H1 (cell line): ENCODE results near the gene KAT5. TPM values are rescaled to one million over a fixed set of nuclear protein-coding genes. Genes with fewer than 3 reads are reported as not detected.

ENCODE experiments used
- CTCF ChIA-PET: fragments of 300-600 bp; sonication (Branson Sonifier 250); formaldehyde crosslinking; loops from one replicate; lab custom pipeline; 2021; ENCODE audit not compliant: partially characterized antibody; lab: Charles Lee
- POLR2A ChIA-PET: fragments of 300-600 bp; sonication (Branson Sonifier 250); formaldehyde crosslinking; loops from one replicate; lab custom pipeline; 2021; ENCODE audit warnings: inconsistent platforms; ENCODE audit not compliant: partially characterized antibody; lab: Charles Lee
- DNase-seq, 2 experiments: peaks; one replicate each; pipeline versions ENCODE4 v3.0.0 to v3.0.0-alpha.2; 2010 to 2022; ENCODE audit warnings: low spot score in 2 of 2, low read depth in 1 of 2, mixed read lengths in 1 of 2
- FAIRE-seq: peaks from 2 replicates; lab custom pipeline; 2011; peaks lifted over from hg19 to GRCh38; lab: Jason Lieb, UNC
- H2AFZ ChIP-seq: 2 replicates; pipeline ENCODE4 v1.8.1; 2012; ENCODE audit warnings: low read length, inconsistent platforms
- H2AK5ac ChIP-seq: 2 replicates; pipeline ENCODE4 v1.6.1; 2013; ENCODE audit warnings: low read depth, low read length
- H2BK120ac ChIP-seq: replicated peaks from 2 replicates; pipeline ENCODE3; 2013; ENCODE audit warnings: low read depth, low read length, inconsistent platforms
- H2BK12ac ChIP-seq: 2 replicates; pipeline ENCODE4 v1.6.1; 2013; ENCODE audit warnings: low read depth, low read length
- H2BK15ac ChIP-seq: 2 replicates; pipeline ENCODE4 v1.6.1; 2013; ENCODE audit warnings: low read length
- H2BK20ac ChIP-seq: 2 replicates; pipeline ENCODE4 v1.6.1; 2013; ENCODE audit warnings: low read length
- H2BK5ac ChIP-seq: 2 replicates; pipeline ENCODE4 v1.6.1; 2013; ENCODE audit warnings: low read depth, low read length
- H3K14ac ChIP-seq: 2 replicates; pipeline ENCODE4 v1.6.1; 2013; ENCODE audit warnings: inconsistent platforms; ENCODE audit not compliant: insufficient read length
- H3K18ac ChIP-seq: 2 replicates; pipeline ENCODE4 v1.6.1; 2013; ENCODE audit warnings: low read length; ENCODE audit errors: extremely low read depth
- H3K23ac ChIP-seq: 2 replicates; pipeline ENCODE4 v1.6.1; 2013; ENCODE audit warnings: inconsistent platforms; ENCODE audit not compliant: insufficient read length
- H3K23me2 ChIP-seq: 2 replicates; pipeline ENCODE4 v1.6.1; 2013; ENCODE audit warnings: low read depth, low read length
- H3K27ac ChIP-seq: 2 replicates; pipeline ENCODE4 v1.6.1; 2011; ENCODE audit warnings: low read depth, low read length, inconsistent platforms
- H3K27me3 ChIP-seq, 4 experiments: replicated peaks in 1 of 4; 1 replicate in 1 of 4; 2 replicates in 3 of 4; pipeline versions ENCODE4 v1.6.1 to v1.8.1; 2011 to 2013; ENCODE audit warnings: low read length in 3 of 4, mild to moderate bottlenecking in 3 of 4, inconsistent platforms in 2 of 4, mixed read lengths in 2 of 4, moderate library complexity in 1 of 4; ENCODE audit not compliant: control insufficient read depth in 3 of 4, insufficient read depth in 3 of 4; ENCODE audit errors: extremely low read depth in 1 of 4
- H3K36me3 ChIP-seq, 4 experiments: 2 replicates each; pipeline versions ENCODE4 v1.6.1 to v1.8.1; 2011 to 2013; ENCODE audit warnings: mild to moderate bottlenecking in 4 of 4, low read length in 3 of 4, moderate library complexity in 2 of 4, control low read depth in 1 of 4, inconsistent platforms in 1 of 4; ENCODE audit not compliant: insufficient read depth in 4 of 4, control insufficient read depth in 2 of 4
- H3K4ac ChIP-seq: replicated peaks from 2 replicates; pipeline ENCODE3; 2013; ENCODE audit warnings: low read length, low read depth, mixed read lengths, inconsistent platforms; ENCODE audit not compliant: insufficient read length
- H3K4me1 ChIP-seq, 4 experiments: replicated peaks in 1 of 4; 1 replicate in 1 of 4; 2 replicates in 3 of 4; pipeline versions ENCODE4 v1.6.1 to v1.8.1; 2011 to 2013; ENCODE audit warnings: low read length in 3 of 4, inconsistent platforms in 2 of 4, mixed read lengths in 1 of 4; ENCODE audit not compliant: insufficient read depth in 4 of 4, control insufficient read depth in 3 of 4
- H3K4me2 ChIP-seq, 2 experiments: 2 replicates each; pipeline versions ENCODE4 v1.6.1 to v1.8.1; 2011 to 2013; ENCODE audit warnings: low read depth in 2 of 2, low read length in 2 of 2, control low read depth in 1 of 2, inconsistent platforms in 1 of 2, mild to moderate bottlenecking in 1 of 2; ENCODE audit not compliant: insufficient read depth in 1 of 2
- H3K4me3 ChIP-seq, 4 experiments: fragments of 200-600, 300-600 bp in 1 of 4; sonication (generic), shearing (Covaris generic), sonication (Bioruptor Twin) in 1 of 4; 2 replicates each; pipeline versions ENCODE4 v1.5.1 to v1.8.1; 2011 to 2016; ENCODE audit warnings: low read length in 4 of 4, low read depth in 3 of 4, control low read depth in 2 of 4, inconsistent platforms in 2 of 4, mild to moderate bottlenecking in 2 of 4, mixed read lengths in 1 of 4, moderate library complexity in 1 of 4; ENCODE audit not compliant: insufficient read depth in 2 of 4; ENCODE audit errors: extremely low read depth in 1 of 4
- H3K56ac ChIP-seq: replicated peaks from 2 replicates; pipeline ENCODE3; 2013; ENCODE audit warnings: low read depth, mild to moderate bottlenecking, mixed read lengths, low read length, inconsistent platforms; ENCODE audit not compliant: insufficient read length
- H3K79me1 ChIP-seq: 2 replicates; pipeline ENCODE4 v1.6.1; 2013; ENCODE audit warnings: low read depth, low read length, control low read depth
- H3K79me2 ChIP-seq, 2 experiments: 2 replicates each; pipeline versions ENCODE4 v1.6.1 to v1.8.1; 2012 to 2013; ENCODE audit warnings: low read length in 2 of 2, mild to moderate bottlenecking in 2 of 2, inconsistent platforms in 1 of 2; ENCODE audit not compliant: insufficient read depth in 2 of 2, control insufficient read depth in 1 of 2
- H3K9ac ChIP-seq, 4 experiments: replicated peaks in 1 of 4; 1 replicate in 1 of 4; 2 replicates in 3 of 4; pipeline versions ENCODE4 v1.6.1 to v1.8.1; 2011 to 2013; ENCODE audit warnings: low read depth in 3 of 4, low read length in 3 of 4, control low read depth in 2 of 4, mild to moderate bottlenecking in 2 of 4, moderate library complexity in 2 of 4, inconsistent platforms in 1 of 4; ENCODE audit errors: extremely low read depth in 1 of 4
- H3K9me3 ChIP-seq, 2 experiments: 2 replicates each; pipeline versions ENCODE4 v1.6.1 to v1.8.1; 2012 to 2013; ENCODE audit warnings: mild to moderate bottlenecking in 2 of 2, moderate library complexity in 2 of 2, control low read depth in 1 of 2, inconsistent platforms in 1 of 2, low read depth in 1 of 2, low read length in 1 of 2, mixed read lengths in 1 of 2; ENCODE audit not compliant: insufficient read depth in 2 of 2
- H4K20me1 ChIP-seq, 2 experiments: replicated peaks in 1 of 2; 2 replicates each; pipeline versions ENCODE3 to v1.8.1; 2011 to 2013; ENCODE audit warnings: inconsistent platforms in 2 of 2, low read length in 2 of 2, mild to moderate bottlenecking in 1 of 2; ENCODE audit not compliant: insufficient read depth in 2 of 2, control insufficient read depth in 1 of 2
- H4K5ac ChIP-seq: 2 replicates; pipeline ENCODE4 v1.6.1; 2013; ENCODE audit warnings: low read length, low read depth, mixed read lengths, inconsistent platforms; ENCODE audit not compliant: insufficient read length
- H4K8ac ChIP-seq: 2 replicates; pipeline ENCODE4 v1.8.0; 2013; ENCODE audit warnings: mild to moderate bottlenecking, moderate library complexity, low read length, inconsistent platforms; ENCODE audit not compliant: insufficient read depth; ENCODE audit errors: extremely low read depth
- H4K91ac ChIP-seq: replicated peaks from 2 replicates; pipeline ENCODE3; 2013; ENCODE audit warnings: low read length, mixed read lengths, inconsistent platforms; ENCODE audit not compliant: insufficient read length
- CREB1 ChIP-seq: IDR thresholded peaks from 2 replicates; pipeline ENCODE4 v1.6.1; 2012; ENCODE audit warnings: inconsistent platforms
- EP300 ChIP-seq, 2 experiments: IDR thresholded peaks; 1 replicate in 1 of 2; 2 replicates in 1 of 2; pipeline ENCODE4 v1.6.1; 2011 to 2012; ENCODE audit warnings: low read depth in 2 of 2, low read length in 2 of 2, mild to moderate bottlenecking in 2 of 2, borderline replicate concordance in 1 of 2, inconsistent platforms in 1 of 2, moderate library complexity in 1 of 2
- EZH2 ChIP-seq: fragments of 200-600 bp; sonication (generic); IDR thresholded peaks from 2 replicates; pipeline ENCODE4 v1.7.1; 2012; ENCODE audit warnings: low read depth, mild to moderate bottlenecking, moderate library complexity, low read length, inconsistent platforms; ENCODE audit not compliant: severe bottlenecking
- FOSL1 ChIP-seq: IDR thresholded peaks from 2 replicates; pipeline ENCODE4 v1.6.1; 2011; ENCODE audit warnings: mild to moderate bottlenecking, low read depth, low read length, moderate library complexity; ENCODE audit not compliant: insufficient read depth
- HDAC2 ChIP-seq, 2 experiments: fragments of 300-600 bp in 1 of 2; sonication (generic) in 1 of 2; IDR thresholded peaks; 2 replicates each; pipeline ENCODE4 v1.6.1; 2011 to 2012; ENCODE audit warnings: low read depth in 2 of 2, low read length in 2 of 2, mild to moderate bottlenecking in 2 of 2, moderate library complexity in 2 of 2, borderline replicate concordance in 1 of 2, inconsistent platforms in 1 of 2
- KDM5A ChIP-seq: fragments of 200-600 bp; IDR thresholded peaks from 2 replicates; pipeline ENCODE4 v1.7.1; 2012; ENCODE audit warnings: mild to moderate bottlenecking, low read length, inconsistent platforms, mixed read lengths
- MAFK ChIP-seq: IDR thresholded peaks from 2 replicates; pipeline ENCODE4 v1.6.1; 2012; ENCODE audit warnings: low read depth, mild to moderate bottlenecking, improper control_type of control experiment, low read length
- RAD21 ChIP-seq, 2 experiments: IDR thresholded peaks in 1 of 2; conservative IDR thresholded peaks in 1 of 2; 2 replicates each; pipeline ENCODE4 v1.6.1; 2011; ENCODE audit warnings: low read depth in 2 of 2, low read length in 2 of 2, improper control_type of control experiment in 1 of 2, inconsistent platforms in 1 of 2, mild to moderate bottlenecking in 1 of 2, moderate library complexity in 1 of 2
- RFX5 ChIP-seq: IDR thresholded peaks from 2 replicates; pipeline ENCODE4 v1.6.1; 2011; ENCODE audit warnings: low read depth, low read length, improper control_type of control experiment, borderline replicate concordance
- SAP30 ChIP-seq: fragments of 300-600 bp; sonication (generic); IDR thresholded peaks from 2 replicates; pipeline ENCODE4 v1.7.1; 2012; ENCODE audit warnings: low read length, moderate library complexity, mild to moderate bottlenecking, inconsistent platforms; ENCODE audit not compliant: insufficient read depth, insufficient replicate concordance
- SP1 ChIP-seq: IDR thresholded peaks from 2 replicates; pipeline ENCODE4 v1.6.1; 2011; ENCODE audit warnings: low read depth, low read length
- SRF ChIP-seq: IDR thresholded peaks from 2 replicates; pipeline ENCODE4 v1.6.1; 2011; ENCODE audit warnings: mild to moderate bottlenecking, low read depth, low read length, moderate library complexity
- TAF1 ChIP-seq: IDR thresholded peaks from 2 replicates; pipeline ENCODE4 v1.6.1; 2011; ENCODE audit warnings: mild to moderate bottlenecking, low read depth, low read length
- TBP ChIP-seq: IDR thresholded peaks from 2 replicates; pipeline ENCODE4 v1.6.1; 2011; ENCODE audit warnings: low read depth, low read length, improper control_type of control experiment
- WGBS, 2 experiments: shearing (Covaris generic) in 1 of 2; methylation state at CpG; one replicate each; pipeline versions ENCODE4 v1.1.6 to v1.1.7; 2013 to 2015; ENCODE audit warnings: low lambda C conversion rate in 2 of 2, mixed read lengths in 2 of 2, inconsistent platforms in 1 of 2, low coverage in 1 of 2, missing lambda C conversion rate in 1 of 2; ENCODE audit not compliant: insufficient replicate concordance in 2 of 2, insufficient coverage in 1 of 2, insufficient read length in 1 of 2; ENCODE audit errors: extremely low coverage in 1 of 2, missing lambda C conversion rate in 1 of 2; 5-methylcytosine and 5-hydroxymethylcytosine counted together
- polyA plus RNA-seq, 7 experiments: library from polyadenylated mRNA; depleted of rRNA in 3 of 7; stranded (reverse) in 5 of 7; unstranded in 2 of 7; fragments of >200 nt in 5 of 7; fragments of 200-250 nt in 2 of 7; gene quantifications; 1 replicate in 5 of 7; 2 replicates in 1 of 7; 4 replicates in 1 of 7; pipeline versions ENCODE4 v1.2.1 to v1.2.3, GENCODE V29; 2011 to 2013; ENCODE audit warnings: missing spikeins in 2 of 7, mixed read lengths in 2 of 7
- total RNA-seq: library from RNA; stranded (reverse); fragmentation: NEBNext Ultra II Directional; extraction: Animal tissue kit (Norgen Biotek cat#: 25700); gene quantifications from 2 replicates; pipeline ENCODE4 v1.2.1, GENCODE V29; 2021

KAT5 gene
- total and polyA plus RNA-seq, 2 of the 8 experiments (the other 6 are each of a cell fraction or from before 2014, with no cell fraction given): 26.7 to 37.4 TPM

- FAIRE-seq: no peak
- no peak overlapping the region for H3K9ac ChIP-seq
- no peak overlapping the region for H2BK5ac ChIP-seq
- no peak overlapping the region for H2BK15ac ChIP-seq
- H3K23ac ChIP-seq: no peak overlapping the region
- no peak overlapping the region for H4K5ac ChIP-seq
- H3K27ac ChIP-seq: no peak overlapping the region
- no peak overlapping the region for H3K14ac ChIP-seq
- H3K4me3 ChIP-seq: no peak overlapping the region
- H3K36me3 ChIP-seq: no peaks in the 10 kb centered on the region
- ChIA-PET POLR2A (no interaction called here), CTCF (interaction anchor here (0.6 to 1.8 kb wide), 2 partner anchors 10 to 54 kb away, joined by 3 read pairs; partner anchors contain the start of gene KAT5)
- H3K4me1 ChIP-seq: no peaks in the 10 kb centered on the region
- no peak overlapping the region for H2AK5ac ChIP-seq
- H3K4me2 ChIP-seq: no peak overlapping the region
- DNase-seq: no peak
- H3K56ac ChIP-seq: no peak overlapping the region
- no peaks in the 10 kb centered on the region for H3K79me1 ChIP-seq
- H3K9me3 ChIP-seq: 0 out of 4 replicates have a peak, but pooled peaks cover 0 to 7% of the 10 kb centered on the region in 2 experiments
- H2BK20ac ChIP-seq: no peak overlapping the region
- no peak overlapping the region for H2AFZ ChIP-seq
- WGBS, 2 experiments: 67% methylated on average over 1 of the region's 1 CpG; no CpG with 5 or more reads in 1 of the 2 experiments
- no peaks in the 10 kb centered on the region for H3K79me2 ChIP-seq
- H3K23me2 ChIP-seq: no peaks in the 10 kb centered on the region; the same call in 1 of the 2 replicates
- H4K8ac ChIP-seq: no peak overlapping the region
- no peak overlapping the region for H4K91ac ChIP-seq
- H2BK12ac ChIP-seq: no peak overlapping the region
- H4K20me1 ChIP-seq: no peaks in the 10 kb centered on the region
- H3K4ac ChIP-seq: no peak overlapping the region
- H3K18ac ChIP-seq: no peak overlapping the region
- no peaks in the 10 kb centered on the region; a peak in 3 of 7 replicates for H3K27me3 ChIP-seq
- H2BK120ac ChIP-seq: no peak overlapping the region
- no peak for TF ChIP-seq EP300 (IDR thresholded peaks at IDR 0.05; ENCODE audit: borderline replicate concordance in 1 of 2, low read depth in 2 of 2, low read length in 2 of 2)
- no peak for TF ChIP-seq EZH2
- TF ChIP-seq SAP30: no peak
- TF ChIP-seq TBP: no peak
- no peak for TF ChIP-seq MAFK
- no peak for TF ChIP-seq HDAC2 (IDR thresholded peaks at IDR 0.05; ENCODE audit: borderline replicate concordance in 1 of 2, low read depth in 2 of 2, low read length in 2 of 2)
- TF ChIP-seq KDM5A: no peak
- TF ChIP-seq TAF1: no peak
- TF ChIP-seq SP1: no peak
- TF ChIP-seq FOSL1: no peak
- TF ChIP-seq SRF: no peak
- no peak for TF ChIP-seq RAD21 (IDR thresholded peaks at IDR 0.05 in 1 of 2, conservative IDR thresholded peaks at IDR 0.05 in 1 of 2; ENCODE audit: low read depth in 2 of 2, low read length in 2 of 2)
- TF ChIP-seq CREB1: no peak
- no peak for TF ChIP-seq RFX5
Measured at GRCh38 chr11:65701686-65702085, 10.4 kb upstream of the KAT5 start.
